A673 (cell line): ENCODE measurements around the gene EYS.

Source experiments
- EZH2 ChIP-seq: fragments of 200-600 bp; sonication (generic); IDR thresholded peaks from 2 replicates; pipeline ENCODE4 v1.6.1; 2017; ENCODE audit warnings: borderline replicate concordance, low read depth, mild to moderate bottlenecking, mixed read lengths, antibody characterized with exemption, low read length; ENCODE audit not compliant: poor library complexity, severe bottlenecking
- TF ChIP-seq, protein P1 (sequence below): fragments of 300-800, 200-600 bp; sonication (generic); conservative IDR thresholded peaks from 2 replicates; pipeline ENCODE4 v1.5.1; 2017; ENCODE audit warnings: low read depth, mild to moderate bottlenecking, antibody characterized with exemption, low read length, moderate library complexity, mixed read lengths

DNA sequence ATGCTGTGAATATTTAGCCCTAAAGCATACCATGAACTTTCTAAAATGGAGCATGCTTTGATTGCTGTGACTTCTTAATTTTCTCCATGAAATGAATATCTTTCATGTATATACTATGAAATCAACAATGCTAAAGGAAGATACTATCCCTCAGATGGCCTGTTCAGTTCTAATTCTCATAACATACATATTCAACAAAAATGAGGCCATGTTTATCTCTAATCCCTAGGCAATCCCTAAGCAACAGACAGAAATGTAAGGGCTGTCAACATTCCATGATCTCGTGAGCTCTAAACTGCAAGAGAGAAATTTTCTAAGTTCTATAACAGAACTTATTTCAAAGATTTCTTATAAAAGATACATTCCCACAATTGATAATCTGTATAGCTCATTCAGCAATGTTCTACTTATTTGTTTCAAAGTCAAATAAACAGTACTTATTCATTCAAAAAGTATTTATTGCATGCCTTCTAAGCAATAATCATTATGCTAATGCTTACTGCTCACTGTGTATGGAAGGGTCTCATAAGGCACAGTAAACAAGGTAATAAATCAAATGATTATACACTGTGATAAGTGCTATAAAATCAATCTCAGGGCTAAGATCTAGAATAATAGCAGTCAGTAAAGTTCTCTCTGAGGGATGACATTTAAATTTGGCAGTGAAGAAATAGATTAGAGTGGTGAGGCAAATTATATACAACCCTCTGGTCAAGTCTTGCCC is 1578.6 kb downstream of the EYS start:
- TF ChIP-seq, protein P1, sequence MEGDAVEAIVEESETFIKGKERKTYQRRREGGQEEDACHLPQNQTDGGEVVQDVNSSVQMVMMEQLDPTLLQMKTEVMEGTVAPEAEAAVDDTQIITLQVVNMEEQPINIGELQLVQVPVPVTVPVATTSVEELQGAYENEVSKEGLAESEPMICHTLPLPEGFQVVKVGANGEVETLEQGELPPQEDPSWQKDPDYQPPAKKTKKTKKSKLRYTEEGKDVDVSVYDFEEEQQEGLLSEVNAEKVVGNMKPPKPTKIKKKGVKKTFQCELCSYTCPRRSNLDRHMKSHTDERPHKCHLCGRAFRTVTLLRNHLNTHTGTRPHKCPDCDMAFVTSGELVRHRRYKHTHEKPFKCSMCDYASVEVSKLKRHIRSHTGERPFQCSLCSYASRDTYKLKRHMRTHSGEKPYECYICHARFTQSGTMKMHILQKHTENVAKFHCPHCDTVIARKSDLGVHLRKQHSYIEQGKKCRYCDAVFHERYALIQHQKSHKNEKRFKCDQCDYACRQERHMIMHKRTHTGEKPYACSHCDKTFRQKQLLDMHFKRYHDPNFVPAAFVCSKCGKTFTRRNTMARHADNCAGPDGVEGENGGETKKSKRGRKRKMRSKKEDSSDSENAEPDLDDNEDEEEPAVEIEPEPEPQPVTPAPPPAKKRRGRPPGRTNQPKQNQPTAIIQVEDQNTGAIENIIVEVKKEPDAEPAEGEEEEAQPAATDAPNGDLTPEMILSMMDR = no peak
- TF ChIP-seq EZH2 = no peak
